Measurements from ENCODE around the gene DRD2. TPM values are rescaled to one million over a fixed set of nuclear protein-coding genes. Genes with fewer than 3 reads are reported as not detected.

Gene DRD2
- total and polyA plus RNA-seq, 2 donors (not counting 3 experiments of a cell fraction or from before 2014, with no cell fraction given), result not detected

- Histone ChIP-seq H3K4me3 (replicated peaks in 1 of 3; ENCODE audit: insufficient read depth in 1 of 3, low read depth in 1 of 3, low read length in 3 of 3) (no peak overlapping the region), H2AFZ (ENCODE audit: low read depth, low read length) (no peak overlapping the region), H3K4me1 (ENCODE audit: control insufficient read depth, extremely low read depth, insufficient read depth, low read length) (no peaks in the 10 kb centered on the region), H3K9me3 (replicated peaks; ENCODE audit: control insufficient read depth, insufficient read depth, low read length) (no peaks in the 10 kb centered on the region), H3K4me2 (ENCODE audit: insufficient read depth, low read length) (no peak overlapping the region), H3K36me3 (ENCODE audit: control insufficient read depth in 2 of 2, extremely low read depth in 1 of 2, insufficient read depth in 2 of 2, low read length in 2 of 2) (no peaks in the 10 kb centered on the region), H3K27ac (ENCODE audit: insufficient read depth, low read depth, low read length) (no peak overlapping the region), H3K79me2 (ENCODE audit: control insufficient read depth, insufficient read depth, low read length) (no peaks in the 10 kb centered on the region), H3K9me1 (replicated peaks; ENCODE audit: control insufficient read depth, extremely low read depth, insufficient read depth, low read length) (no peaks in the 10 kb centered on the region), H4K20me1 (replicated peaks; ENCODE audit: control insufficient read depth, extremely low read depth, insufficient read depth, low read length) (peaks cover under 1% of the 10 kb centered on the region), H3K27me3 (ENCODE audit: control insufficient read depth in 2 of 2, insufficient read depth in 2 of 2, low read length in 2 of 2) (no peaks in the 10 kb centered on the region), H3K9ac (replicated peaks; ENCODE audit: extremely low read depth, insufficient read depth, low read length) (no peak overlapping the region)
- intact Hi-C loops (cut with micrococcal nuclease), result no loop called here
- FAIRE-seq (no peak), DNase-seq (ENCODE audit: low read depth, low spot score) (no peak)
- CTCF ChIA-PET, result no interaction called here
- POLR2A ChIA-PET, result no interaction called here
- TF ChIP-seq EZH2 (IDR thresholded peaks at IDR 0.05; ENCODE audit: borderline replicate concordance, low read depth, low read length, severe bottlenecking) (no peak), MAX (IDR thresholded peaks at IDR 0.05; ENCODE audit: insufficient read depth, insufficient read length) (no peak), POLR2AphosphoS5 (IDR thresholded peaks at IDR 0.05; ENCODE audit: insufficient read depth, low read depth, low read length) (no peak), FOS (IDR thresholded peaks at IDR 0.05; ENCODE audit: borderline replicate concordance, insufficient read depth, low read length) (no peak), GATA2 (IDR thresholded peaks at IDR 0.05; ENCODE audit: insufficient read depth, insufficient read length, low read depth, low read length) (no peak), POLR2A (IDR thresholded peaks at IDR 0.05; ENCODE audit: low read depth, low read length) (no peak), CTCF (IDR thresholded peaks at IDR 0.05; ENCODE audit: extremely low read depth in 1 of 2, insufficient read depth in 1 of 2, low read depth in 1 of 2, low read length in 2 of 2) (no peak), JUN (IDR thresholded peaks at IDR 0.05; ENCODE audit: borderline replicate concordance, insufficient read depth, insufficient read length, low read depth) (no peak), MYC (IDR thresholded peaks at IDR 0.05; ENCODE audit: low read depth, low read length) (no peak)
- dilution Hi-C loops (cut with MboI; ENCODE audit: extremely low pct_ligation_motif_present, low sequenced_read_pairs), result no loop called here
- BruUV-seq (replicated peaks), result no TSS peak
Measured at GRCh38 chr11:113446938-113447337, 28.3 kb downstream of the DRD2 start.

All from endothelial cell of umbilical vein (primary cell).